GM18951 (cell line): ENCODE measurements around the gene KIF4B.

ENCODE experiments used
- POLR2A ChIP-seq: IDR thresholded peaks from 4 replicates; pipeline ENCODE4 v1.6.1; 2011; ENCODE audit warnings: mild to moderate bottlenecking; ENCODE audit not compliant: insufficient read length, insufficient read depth; ENCODE audit errors: extremely low read depth
- in situ Hi-C: fragments of 300-500 bp; cut with MboI; formaldehyde crosslinking; loops from one replicate; pipeline ENCODE4 v1.12.0; 2022; ENCODE audit warnings: low sequenced_read_pairs, mixed read lengths, inconsistent platforms; ENCODE audit not compliant: unreplicated experiment

Gene KIF4B

GRCh38 chr5:155056644-155057269 lies 43.2 kb downstream of the KIF4B start:
- no peak for TF ChIP-seq POLR2A
- in situ Hi-C loops, result no loop called here

- no peak for TF ChIP-seq POLR2A
- in situ Hi-C loops, result no loop called here
These were observed 44.1 kb downstream of the KIF4B start for GRCh38 chr5:155057626-155058025.

DNA sequence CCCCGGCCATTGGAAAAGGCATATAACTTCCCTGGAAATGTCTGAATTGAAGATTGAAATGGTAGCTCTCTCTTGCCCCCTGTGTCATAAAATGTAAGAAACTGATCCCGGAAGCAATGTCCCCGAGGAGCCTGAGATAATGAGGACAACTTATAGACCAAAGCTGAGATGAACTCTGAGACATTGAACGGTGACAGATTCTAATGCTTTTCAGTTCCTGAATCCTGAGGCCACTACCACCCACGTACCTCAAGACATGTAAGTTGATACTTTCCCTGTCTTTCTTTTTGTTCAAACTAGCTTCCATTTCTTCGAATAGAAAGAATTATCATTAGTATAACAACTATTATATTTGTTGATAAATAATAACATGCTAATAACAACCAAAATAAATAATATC lies 51.0 kb downstream of the KIF4B start:
- in situ Hi-C loops, result no loop called here
- no peak for TF ChIP-seq POLR2A

- in situ Hi-C loops, result no loop called here
- TF ChIP-seq POLR2A, result no peak
These were observed 53.5 kb downstream of the KIF4B start for GRCh38 chr5:155066886-155067595.
